Middle frontal gyrus (tissue), 1 donor: Measurements from ENCODE around the gene MARS1.

ENCODE experiments used
- DNase-seq: peaks from one replicate; pipeline ENCODE4 v3.0.0-alpha.2; 2015; ENCODE audit warnings: low spot score; ENCODE audit errors: extremely low spot score

Gene MARS1

DNA sequence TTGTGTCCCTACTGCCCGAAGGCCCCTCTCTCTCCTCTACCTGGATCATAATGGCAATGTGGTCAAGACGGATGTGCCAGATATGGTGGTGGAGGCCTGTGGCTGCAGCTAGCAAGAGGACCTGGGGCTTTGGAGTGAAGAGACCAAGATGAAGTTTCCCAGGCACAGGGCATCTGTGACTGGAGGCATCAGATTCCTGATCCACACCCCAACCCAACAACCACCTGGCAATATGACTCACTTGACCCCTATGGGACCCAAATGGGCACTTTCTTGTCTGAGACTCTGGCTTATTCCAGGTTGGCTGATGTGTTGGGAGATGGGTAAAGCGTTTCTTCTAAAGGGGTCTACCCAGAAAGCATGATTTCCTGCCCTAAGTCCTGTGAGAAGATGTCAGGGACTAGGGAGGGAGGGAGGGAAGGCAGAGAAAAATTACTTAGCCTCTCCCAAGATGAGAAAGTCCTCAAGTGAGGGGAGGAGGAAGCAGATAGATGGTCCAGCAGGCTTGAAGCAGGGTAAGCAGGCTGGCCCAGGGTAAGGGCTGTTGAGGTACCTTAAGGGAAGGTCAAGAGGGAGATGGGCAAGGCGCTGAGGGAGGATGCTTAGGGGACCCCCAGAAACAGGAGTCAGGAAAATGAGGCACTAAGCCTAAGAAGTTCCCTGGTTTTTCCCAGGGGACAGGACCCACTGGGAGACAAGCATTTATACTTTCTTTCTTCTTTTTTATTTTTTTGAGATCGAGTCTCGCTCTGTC is 31.0 kb upstream of the MARS1 start:
- DNase-seq, result no peak

DNA sequence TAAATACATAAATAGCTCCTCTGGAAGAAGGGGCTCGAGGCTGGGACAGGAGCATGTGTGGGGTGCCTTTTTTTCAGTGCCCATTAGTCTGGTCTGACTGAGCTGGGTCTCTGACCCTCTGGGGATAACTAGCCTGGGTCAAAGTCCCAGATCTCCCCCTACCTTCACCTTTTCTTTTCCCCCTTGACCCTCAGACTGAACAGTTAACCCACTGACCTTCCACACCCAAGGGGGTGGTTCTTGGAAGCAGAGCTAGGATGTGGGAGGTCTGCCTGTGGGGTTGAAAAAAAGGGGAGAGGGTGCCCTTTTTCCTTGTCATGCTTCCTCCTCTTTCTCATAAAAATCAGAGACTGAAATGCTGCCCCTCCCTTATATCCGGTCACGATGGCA is 29.2 kb upstream of the MARS1 start:
- no peak for DNase-seq

DNA sequence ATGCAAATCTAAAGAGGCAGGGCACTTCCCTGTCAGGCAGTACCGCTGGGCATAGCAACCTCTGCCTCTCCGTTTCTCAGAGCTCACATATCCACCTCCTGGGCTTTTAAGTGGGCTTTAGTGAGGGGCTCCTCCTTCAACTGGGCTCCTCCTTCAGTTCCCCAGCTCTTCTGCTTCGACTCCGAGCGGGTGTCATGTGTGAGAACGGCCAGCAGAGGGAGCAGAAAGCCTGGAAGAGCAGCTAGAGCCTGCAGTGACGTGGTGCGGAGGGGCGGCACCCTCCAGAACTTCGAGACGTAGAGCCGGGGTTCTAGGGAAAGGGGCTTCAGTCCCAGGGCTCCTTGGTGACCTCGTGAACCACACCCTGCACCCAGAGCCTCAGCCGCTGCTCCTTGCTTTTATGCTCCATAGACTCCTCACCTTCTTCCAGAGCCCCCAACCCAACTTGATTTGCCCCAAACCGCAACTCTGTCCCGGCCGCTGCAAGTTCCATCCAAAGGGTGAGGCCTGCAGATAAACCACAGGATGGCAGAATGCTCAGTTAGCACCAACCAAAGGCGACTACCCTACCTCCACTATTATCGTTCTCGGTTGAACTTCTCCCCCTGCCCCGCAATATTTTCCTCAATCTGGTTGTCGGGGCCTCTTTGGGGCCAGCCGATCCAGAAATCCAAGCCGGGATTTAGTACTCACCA is 28.7 kb upstream of the MARS1 start:
- DNase-seq, result peak; percentile 92

DNA sequence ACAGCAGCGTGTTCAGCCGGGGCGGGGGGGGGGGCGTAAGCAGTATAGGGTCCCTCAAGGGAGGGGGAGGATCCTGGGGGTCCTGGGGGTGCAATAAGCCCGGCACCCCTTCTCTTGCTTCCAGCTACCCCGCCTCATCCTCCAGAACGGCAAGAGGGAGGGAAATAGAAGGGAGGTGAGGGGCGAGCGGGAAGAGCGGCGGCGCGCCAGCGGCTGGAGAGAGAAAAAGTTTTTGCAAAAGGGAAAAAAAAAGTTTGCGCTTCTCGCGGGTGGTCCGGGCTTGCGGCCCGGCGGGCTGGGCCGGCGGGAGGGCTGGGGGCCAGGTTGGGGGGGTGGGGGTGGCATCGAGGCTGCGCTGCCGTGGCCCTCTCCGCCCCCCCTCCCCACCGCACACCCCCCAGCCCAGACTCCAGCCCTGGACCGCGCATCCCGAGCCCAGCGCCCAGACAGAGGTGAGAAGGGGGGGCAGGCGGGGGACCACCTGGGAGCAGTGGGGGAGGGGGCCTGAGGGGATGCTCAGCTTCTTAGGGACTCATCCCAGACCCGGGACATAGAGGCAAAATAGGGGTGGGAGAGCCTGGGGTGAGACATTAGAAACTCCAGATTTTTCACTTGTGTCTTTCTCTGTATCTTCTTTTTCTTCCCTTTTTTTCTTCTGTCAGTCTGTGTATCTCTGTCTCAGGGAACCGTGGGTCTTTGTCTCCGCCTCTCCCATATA is 28.0 kb upstream of the MARS1 start, which contains the start of gene GLI1:
TSS of gene GLI1 (plus strand) at position 36 of the 718 bp plus-strand sequence. CDS start 3,907 bp downstream, outside the sequence.
- no peak for DNase-seq

DNA sequence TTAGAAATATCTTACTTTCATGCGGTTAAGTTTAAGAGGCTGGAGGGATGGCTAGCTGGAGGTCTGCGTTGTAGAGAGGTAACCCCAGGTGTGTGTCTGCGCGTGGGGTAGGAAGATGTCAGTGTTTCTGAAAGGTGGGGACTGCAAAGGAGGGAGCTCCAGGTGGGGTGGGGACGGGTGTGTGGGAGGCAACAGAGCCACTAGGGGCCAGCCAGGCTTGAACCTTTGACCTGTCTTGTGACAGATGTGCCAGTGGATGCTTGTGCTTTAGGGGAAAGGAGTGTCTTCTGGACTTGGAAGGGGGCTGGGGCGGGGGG is 27.4 kb upstream of the MARS1 start:
- no peak for DNase-seq

DNA sequence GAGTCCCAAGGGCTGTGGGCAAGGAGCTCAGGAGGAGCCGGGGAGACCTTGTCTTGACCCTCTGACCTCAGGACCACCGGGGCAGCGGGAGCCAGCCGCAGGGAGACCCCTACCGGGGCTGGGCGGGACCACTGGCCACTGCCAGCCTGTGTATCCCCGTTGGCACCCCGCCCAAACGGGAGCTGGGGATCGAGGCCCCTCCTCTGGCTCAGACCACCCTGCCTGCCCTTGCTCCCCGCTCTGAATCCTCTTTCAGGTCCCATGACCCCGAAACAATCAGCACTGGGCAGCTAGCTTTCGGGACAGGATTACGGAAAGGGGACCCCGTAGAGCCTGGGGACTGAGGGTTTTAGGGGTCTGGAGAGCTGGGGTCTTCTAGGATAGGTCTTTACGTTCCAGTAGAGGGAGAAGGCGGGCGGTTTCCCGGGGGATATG is 27.0 kb upstream of the MARS1 start:
- DNase-seq, result no peak

DNA sequence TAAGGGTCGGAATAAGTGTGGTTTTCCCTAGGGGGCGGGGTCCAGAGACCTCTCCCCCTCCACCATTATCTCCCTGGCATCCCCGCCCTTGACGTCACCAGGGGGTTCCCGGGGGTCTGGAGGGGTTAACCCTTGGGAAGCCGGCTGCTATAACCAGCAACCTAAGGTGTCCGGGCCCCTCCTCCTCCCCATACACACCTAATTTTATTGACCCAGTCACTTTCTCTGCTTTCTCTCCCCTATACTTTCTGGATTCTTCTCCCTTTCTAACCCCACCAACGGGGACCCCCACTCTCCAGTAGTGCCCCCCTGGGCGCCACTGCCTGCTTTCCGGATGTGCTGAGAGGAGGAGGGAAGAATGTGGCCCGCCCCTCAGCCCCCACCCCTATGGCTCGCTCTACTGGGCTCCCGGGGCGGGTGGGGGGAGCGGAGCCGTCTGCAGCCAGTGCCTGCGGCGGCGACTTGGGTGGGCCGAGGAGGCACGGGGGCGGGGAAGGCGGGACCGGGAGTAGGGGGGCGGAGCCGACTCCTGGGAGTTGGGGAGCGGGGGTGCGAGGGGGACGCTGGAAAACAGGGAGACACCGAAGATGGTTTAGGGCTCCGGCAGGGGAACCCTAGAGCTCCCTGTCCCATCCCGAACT is 26.5 kb upstream of the MARS1 start:
- DNase-seq, result no peak

DNA sequence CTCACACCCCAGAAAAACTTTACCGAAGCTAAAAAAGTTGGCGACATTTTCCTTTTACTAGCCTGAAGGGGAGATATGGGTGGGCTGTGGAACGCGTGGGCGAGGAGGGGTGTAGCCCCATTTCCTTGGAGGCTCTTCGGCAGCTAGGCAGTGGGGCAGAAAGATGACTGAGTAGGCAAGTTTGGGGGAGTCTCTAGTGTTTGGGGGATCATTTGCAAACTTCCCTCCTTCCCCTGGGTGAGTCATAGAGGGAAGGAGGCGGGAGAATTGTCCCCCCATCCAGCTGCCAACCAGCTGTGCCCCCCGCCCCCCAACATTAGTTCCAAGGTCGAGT is 26.0 kb upstream of the MARS1 start:
- DNase-seq, result no peak

DNA sequence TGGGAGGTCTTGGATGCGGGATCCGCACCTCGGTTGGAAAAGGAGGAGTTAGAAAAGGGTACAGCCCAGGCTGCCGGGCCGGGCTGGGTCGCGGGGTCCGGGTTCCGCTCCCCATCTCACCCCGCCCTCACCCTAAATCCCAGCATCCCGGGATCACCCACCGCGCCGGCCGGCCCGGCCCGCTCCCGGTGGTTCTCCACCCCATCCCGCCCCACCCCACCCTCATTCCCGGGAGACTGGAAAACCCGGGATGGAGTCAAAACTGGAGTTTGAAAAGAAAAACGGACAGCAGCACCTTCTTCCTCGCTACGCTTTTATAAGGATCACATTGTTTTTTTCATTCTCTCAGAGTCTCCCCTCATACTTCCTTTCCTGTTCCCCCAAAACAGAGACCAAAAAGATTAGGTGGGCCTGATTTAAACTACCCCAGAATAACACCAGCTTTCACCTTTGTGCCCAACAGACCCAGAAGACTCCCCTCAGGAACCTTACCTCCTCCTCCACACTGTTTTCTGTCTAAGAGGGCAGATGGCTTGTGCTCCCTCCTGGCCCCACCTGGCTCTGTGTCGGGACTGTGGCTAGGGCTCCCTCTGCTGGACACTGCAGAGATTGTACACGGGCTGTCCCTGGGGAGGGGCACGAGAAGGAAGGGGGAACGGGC is 25.5 kb upstream of the MARS1 start:
- peak; percentile 53 for DNase-seq

DNA sequence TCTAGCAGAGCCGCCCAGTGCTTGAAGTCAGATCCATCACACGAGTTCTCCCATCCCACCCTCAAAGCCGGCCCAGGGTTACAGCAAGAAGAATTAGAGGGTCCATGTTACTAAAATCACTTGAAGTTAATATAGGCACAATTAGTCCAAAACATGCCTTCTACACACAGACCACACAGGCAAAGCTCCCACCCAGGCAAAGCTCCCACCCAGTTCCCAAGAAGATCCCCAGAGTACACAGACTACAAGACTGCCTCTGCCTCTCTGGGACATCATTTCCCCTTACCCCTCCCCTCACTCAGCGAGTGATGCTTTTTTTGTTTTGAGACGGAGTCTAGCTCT is 25.0 kb upstream of the MARS1 start:
- no peak for DNase-seq

DNA sequence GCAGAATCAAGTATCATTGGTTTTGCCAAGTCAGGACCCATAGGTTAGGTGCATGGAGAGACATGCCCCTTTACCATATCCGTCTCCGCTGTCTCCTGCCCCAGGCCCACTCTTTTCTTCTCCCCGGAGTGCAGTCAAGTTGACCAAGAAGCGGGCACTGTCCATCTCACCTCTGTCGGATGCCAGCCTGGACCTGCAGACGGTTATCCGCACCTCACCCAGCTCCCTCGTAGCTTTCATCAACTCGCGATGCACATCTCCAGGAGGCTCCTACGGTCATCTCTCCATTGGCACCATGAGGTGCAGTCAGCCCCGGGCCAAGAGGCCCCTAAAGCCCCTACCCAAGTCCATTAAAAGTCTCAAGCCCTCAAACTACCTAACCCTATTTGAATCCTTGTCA is 23.3 kb upstream of the MARS1 start:
- DNase-seq, result no peak

DNA sequence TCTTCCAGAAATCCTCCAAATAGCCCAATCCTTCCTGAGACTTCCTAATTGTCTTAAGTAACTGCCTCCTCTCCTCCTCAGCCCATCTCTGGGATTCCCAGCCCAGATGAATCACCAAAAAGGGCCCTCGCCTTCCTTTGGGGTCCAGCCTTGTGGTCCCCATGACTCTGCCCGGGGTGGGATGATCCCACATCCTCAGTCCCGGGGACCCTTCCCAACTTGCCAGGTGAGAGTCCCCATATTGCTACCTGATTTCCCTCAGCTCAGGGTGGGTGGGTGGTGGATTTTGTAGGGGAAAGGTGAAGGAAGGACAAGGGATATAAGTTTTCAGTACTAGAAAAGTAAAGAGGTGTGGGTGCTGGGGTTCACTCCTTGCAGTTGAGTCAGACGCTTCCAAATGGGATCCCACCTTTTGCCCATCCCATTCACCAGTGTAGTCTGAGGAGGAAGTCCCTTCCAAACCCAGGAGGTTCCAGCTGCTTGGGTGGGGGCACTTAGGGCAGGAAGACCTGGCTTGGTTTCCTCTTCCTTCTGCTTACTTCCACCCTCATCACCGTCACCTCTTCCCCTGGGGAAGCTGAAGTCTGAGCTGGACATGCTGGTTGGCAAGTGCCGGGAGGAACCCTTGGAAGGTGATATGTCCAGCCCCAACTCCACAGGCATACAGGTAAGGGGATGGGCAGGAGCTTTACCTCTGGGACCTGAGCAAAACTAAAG is 22.7 kb upstream of the MARS1 start:
- DNase-seq, result no peak

DNA sequence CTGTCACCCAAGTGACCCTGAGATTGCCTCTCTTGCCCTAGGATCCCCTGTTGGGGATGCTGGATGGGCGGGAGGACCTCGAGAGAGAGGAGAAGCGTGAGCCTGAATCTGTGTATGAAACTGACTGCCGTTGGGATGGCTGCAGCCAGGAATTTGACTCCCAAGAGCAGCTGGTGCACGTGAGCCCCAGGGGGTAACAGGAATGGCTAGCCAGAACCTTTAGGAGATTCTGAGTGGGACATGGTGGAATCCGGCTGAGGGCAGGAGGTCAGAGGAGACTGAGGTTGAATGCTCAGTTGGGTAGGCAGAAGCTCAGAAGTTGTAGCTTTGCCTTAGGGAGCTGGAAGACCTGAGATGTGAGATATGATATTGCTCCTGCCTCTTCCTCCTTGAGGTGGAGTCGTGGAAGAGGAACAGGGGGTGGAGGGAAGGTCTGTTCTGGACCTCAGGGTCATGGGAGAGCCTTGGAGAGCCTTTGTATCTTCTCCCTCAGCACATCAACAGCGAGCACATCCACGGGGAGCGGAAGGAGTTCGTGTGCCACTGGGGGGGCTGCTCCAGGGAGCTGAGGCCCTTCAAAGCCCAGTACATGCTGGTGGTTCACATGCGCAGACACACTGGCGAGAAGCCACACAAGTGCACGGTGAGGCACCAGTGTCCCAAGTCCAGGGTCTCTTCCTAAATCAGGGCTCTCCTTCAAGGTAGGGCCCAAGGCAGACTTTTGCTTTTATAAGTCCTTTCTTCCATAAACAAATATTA is 21.9 kb upstream of the MARS1 start:
- DNase-seq, result no peak

DNA sequence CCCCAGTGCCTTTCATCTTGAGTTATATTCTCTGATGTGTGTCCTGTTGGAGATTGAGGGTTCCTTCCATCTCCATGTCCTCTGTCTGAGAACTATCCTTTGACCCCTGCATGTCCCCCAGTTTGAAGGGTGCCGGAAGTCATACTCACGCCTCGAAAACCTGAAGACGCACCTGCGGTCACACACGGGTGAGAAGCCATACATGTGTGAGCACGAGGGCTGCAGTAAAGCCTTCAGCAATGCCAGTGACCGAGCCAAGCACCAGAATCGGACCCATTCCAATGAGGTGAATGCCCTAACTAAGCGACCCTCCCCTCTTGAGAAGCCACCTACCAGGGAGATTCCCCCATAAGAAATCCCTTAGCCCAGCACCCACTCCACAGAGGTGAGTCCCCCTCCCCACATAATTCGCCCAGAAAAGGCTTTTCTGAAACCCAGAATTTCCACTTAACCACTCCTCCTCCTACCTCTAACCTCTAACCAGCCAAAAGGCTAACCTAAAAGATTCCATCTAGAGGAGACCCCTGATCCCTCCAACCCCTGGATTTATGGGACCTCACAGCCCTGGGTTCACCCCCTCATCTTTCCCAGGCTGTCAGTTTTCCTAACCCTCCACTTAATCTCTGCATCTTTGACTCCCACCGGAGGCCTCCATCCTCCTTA is 20.5 kb upstream of the MARS1 start:
- no peak for DNase-seq

DNA sequence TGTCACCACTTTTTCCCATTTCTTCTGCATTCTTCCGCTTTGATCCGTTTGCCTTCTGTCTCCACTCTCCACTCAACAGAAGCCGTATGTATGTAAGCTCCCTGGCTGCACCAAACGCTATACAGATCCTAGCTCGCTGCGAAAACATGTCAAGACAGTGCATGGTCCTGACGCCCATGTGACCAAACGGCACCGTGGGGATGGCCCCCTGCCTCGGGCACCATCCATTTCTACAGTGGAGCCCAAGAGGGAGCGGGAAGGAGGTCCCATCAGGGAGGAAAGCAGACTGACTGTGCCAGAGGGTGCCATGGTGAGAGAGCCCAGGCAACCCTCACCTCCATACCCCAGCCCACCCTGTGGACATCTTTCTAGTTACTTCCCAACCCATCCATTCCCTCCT is 20.0 kb upstream of the MARS1 start:
- DNase-seq, result no peak

DNA sequence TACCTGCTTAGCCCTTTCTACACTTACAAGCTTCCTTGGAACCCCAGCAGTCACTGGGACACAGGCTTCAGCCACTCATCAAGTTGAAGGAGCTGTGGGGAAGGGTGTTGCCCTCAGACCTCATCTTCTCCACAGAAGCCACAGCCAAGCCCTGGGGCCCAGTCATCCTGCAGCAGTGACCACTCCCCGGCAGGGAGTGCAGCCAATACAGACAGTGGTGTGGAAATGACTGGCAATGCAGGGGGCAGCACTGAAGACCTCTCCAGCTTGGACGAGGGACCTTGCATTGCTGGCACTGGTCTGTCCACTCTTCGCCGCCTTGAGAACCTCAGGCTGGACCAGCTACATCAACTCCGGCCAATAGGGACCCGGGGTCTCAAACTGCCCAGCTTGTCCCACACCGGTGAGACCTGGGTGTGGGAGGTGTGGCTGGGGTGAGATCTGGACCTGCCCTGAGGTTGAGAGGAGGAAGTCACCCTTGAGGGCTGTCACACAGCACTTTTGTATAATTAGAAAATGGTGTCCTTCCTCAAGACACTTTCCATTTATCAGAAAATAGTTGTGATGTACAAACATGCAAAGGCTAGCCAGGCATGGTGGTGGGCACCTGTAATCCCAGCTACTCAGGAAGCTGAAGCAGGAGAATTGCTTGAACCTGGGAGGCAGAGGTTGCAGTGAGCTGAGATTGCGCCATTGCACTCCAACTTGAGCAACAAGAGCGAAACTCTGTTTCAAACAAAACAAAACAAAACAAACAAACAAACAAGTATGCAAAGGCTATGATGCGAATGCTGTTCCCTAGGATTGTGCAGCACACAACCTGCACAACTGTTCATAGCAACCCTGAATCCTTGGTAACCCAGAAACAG is 18.3 kb upstream of the MARS1 start:
- no peak for DNase-seq

DNA sequence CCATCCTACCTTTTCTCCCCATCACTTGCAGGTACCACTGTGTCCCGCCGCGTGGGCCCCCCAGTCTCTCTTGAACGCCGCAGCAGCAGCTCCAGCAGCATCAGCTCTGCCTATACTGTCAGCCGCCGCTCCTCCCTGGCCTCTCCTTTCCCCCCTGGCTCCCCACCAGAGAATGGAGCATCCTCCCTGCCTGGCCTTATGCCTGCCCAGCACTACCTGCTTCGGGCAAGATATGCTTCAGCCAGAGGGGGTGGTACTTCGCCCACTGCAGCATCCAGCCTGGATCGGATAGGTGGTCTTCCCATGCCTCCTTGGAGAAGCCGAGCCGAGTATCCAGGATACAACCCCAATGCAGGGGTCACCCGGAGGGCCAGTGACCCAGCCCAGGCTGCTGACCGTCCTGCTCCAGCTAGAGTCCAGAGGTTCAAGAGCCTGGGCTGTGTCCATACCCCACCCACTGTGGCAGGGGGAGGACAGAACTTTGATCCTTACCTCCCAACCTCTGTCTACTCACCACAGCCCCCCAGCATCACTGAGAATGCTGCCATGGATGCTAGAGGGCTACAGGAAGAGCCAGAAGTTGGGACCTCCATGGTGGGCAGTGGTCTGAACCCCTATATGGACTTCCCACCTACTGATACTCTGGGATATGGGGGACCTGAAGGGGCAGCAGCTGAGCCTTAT is 17.4 kb upstream of the MARS1 start:
- DNase-seq, result no peak

DNA sequence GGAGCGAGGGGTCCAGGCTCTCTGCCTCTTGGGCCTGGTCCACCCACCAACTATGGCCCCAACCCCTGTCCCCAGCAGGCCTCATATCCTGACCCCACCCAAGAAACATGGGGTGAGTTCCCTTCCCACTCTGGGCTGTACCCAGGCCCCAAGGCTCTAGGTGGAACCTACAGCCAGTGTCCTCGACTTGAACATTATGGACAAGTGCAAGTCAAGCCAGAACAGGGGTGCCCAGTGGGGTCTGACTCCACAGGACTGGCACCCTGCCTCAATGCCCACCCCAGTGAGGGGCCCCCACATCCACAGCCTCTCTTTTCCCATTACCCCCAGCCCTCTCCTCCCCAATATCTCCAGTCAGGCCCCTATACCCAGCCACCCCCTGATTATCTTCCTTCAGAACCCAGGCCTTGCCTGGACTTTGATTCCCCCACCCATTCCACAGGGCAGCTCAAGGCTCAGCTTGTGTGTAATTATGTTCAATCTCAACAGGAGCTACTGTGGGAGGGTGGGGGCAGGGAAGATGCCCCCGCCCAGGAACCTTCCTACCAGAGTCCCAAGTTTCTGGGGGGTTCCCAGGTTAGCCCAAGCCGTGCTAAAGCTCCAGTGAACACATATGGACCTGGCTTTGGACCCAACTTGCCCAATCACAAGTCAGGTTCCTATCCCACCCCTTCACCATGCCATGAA is 16.8 kb upstream of the MARS1 start:
- no peak for DNase-seq
